Measurements from ENCODE around the gene PHACTR4. TPM values are rescaled to one million over a fixed set of nuclear protein-coding genes. Genes with fewer than 3 reads are reported as not detected.
"Not testable (repeated sequence)": the region's sequence is repeated elsewhere in the genome, so short reads cannot be mapped to it uniquely, and the experiment has no call there.

PHACTR4 gene
- total and polyA plus RNA-seq, 2 of the 8 experiments (the other 6 are each of a cell fraction or from before 2014, with no cell fraction given) = 23.7 to 57.8 TPM

DNA sequence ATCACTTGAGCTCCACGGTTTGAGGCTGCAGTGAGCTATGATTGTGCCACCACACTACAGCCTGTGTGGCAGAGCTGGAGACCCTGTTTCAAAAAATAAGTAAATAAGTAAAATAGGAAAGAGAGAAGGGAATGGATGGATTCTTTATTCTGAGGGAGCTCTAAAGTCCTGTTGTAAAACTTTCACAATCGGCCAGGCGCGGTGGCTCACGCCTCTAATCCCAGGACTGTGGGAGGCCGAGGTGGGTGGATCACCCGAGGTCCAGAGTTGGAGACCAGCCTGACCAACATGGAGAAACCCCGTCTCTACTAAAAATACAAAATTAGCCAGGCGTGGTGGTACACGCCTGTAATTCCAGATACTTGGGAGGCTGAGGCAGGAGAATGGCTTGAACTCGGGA is 6.1 kb downstream of the PHACTR4 start:
- H3K56ac ChIP-seq (replicated peaks; ENCODE audit: insufficient read length, low read depth, low read length); H3K36me3 ChIP-seq (ENCODE audit: control insufficient read depth in 2 of 4, insufficient read depth in 4 of 4, low read length in 3 of 4); H3K4ac ChIP-seq (replicated peaks; ENCODE audit: insufficient read length, low read depth, low read length); DNase-seq (ENCODE audit: low read depth in 1 of 2, low spot score in 2 of 2); H2BK12ac ChIP-seq (ENCODE audit: low read depth, low read length); H4K20me1 ChIP-seq (replicated peaks in 1 of 2; ENCODE audit: control insufficient read depth in 1 of 2, insufficient read depth in 2 of 2, low read length in 2 of 2); H3K79me1 ChIP-seq (ENCODE audit: low read depth, low read length); H4K91ac ChIP-seq (replicated peaks; ENCODE audit: insufficient read length, low read length); H3K4me1 ChIP-seq (replicated peaks in 1 of 4; ENCODE audit: control insufficient read depth in 3 of 4, insufficient read depth in 4 of 4, low read length in 3 of 4); H3K4me3 ChIP-seq (ENCODE audit: extremely low read depth in 1 of 4, insufficient read depth in 2 of 4, low read depth in 3 of 4, low read length in 4 of 4); H4K8ac ChIP-seq (ENCODE audit: extremely low read depth, insufficient read depth, low read length); H3K27me3 ChIP-seq (replicated peaks in 1 of 4; ENCODE audit: control insufficient read depth in 3 of 4, extremely low read depth in 1 of 4, insufficient read depth in 3 of 4, low read length in 3 of 4); H2AK5ac ChIP-seq (ENCODE audit: low read depth, low read length); H3K27ac ChIP-seq (ENCODE audit: low read depth, low read length); H3K18ac ChIP-seq (ENCODE audit: extremely low read depth, low read length); FAIRE-seq; H2BK5ac ChIP-seq (ENCODE audit: low read depth, low read length); H2BK120ac ChIP-seq (replicated peaks; ENCODE audit: low read depth, low read length); H3K14ac ChIP-seq (ENCODE audit: insufficient read length); H2BK15ac ChIP-seq (ENCODE audit: low read length); H3K4me2 ChIP-seq (ENCODE audit: insufficient read depth in 1 of 2, low read depth in 2 of 2, low read length in 2 of 2); H4K5ac ChIP-seq (ENCODE audit: insufficient read length, low read depth, low read length); H2AFZ ChIP-seq (ENCODE audit: low read length); H3K23me2 ChIP-seq (ENCODE audit: low read depth, low read length); H2BK20ac ChIP-seq (ENCODE audit: low read length); H3K23ac ChIP-seq (ENCODE audit: insufficient read length); H3K9me3 ChIP-seq (ENCODE audit: insufficient read depth in 2 of 2, low read depth in 1 of 2, low read length in 1 of 2); H3K9ac ChIP-seq (replicated peaks in 1 of 4; ENCODE audit: extremely low read depth in 1 of 4, low read depth in 3 of 4, low read length in 3 of 4): not testable (repeated sequence)
- H3K79me2 ChIP-seq (ENCODE audit: control insufficient read depth in 1 of 2, insufficient read depth in 2 of 2, low read length in 2 of 2) = peaks cover 13 to 76% of the 10 kb centered on the region in 2 experiments
- POLR2A ChIA-PET (ENCODE audit: partially characterized antibody) = interaction anchor here (1.0 to 3.4 kb wide), 4 partner anchors 10 to 137 kb away, joined by 3 to 20 read pairs (median 5); partner anchors contain the start of gene RCC1
- 95% methylated on average over 11 of the region's 11 CpGs; no CpG with 5 or more reads in 1 of the 2 experiments for WGBS, 2 experiments (ENCODE audit: extremely low coverage in 1 of 2, insufficient coverage in 1 of 2, insufficient read length in 1 of 2, insufficient replicate concordance in 2 of 2, low coverage in 1 of 2, low lambda C conversion rate in 2 of 2, missing lambda C conversion rate in 1 of 2)
- CTCF ChIA-PET (ENCODE audit: partially characterized antibody) = interaction anchor here (0.6 to 1.6 kb wide), 6 partner anchors 16 to 208 kb away, joined by 3 to 7 read pairs (median 4); no protein-coding TSS in a partner anchor

DNA sequence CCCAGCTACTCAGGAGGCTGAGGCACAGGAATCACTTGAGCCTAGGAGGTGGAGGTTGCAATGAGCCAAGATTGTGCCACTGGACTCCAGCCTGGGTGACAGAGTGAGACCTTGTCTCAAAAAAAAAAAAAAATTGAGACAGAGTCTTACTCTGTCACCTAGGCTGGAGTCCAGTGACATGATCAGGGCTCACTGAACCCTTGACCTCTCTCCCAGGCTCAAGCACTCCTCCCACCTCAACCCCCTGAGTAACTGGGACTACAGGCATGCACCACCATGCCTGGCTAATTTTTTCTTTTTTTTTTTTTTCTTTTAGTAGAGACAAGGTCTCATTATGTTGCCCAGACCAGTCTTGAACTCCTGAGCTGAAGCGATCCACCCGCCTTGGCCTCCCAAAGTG is 6.7 kb downstream of the PHACTR4 start:
- ChIA-PET CTCF (ENCODE audit: partially characterized antibody) (interaction anchor here (0.6 to 1.6 kb wide), 5 partner anchors 17 to 127 kb away, joined by 3 to 7 read pairs (median 3); no protein-coding TSS in a partner anchor), POLR2A (ENCODE audit: partially characterized antibody) (interaction anchor here (1.3 to 1.6 kb wide), 2 partner anchors 11 to 136 kb away, joined by 4 to 6 read pairs; no protein-coding TSS in a partner anchor)
- WGBS, 2 experiments (ENCODE audit: extremely low coverage in 1 of 2, insufficient coverage in 1 of 2, insufficient read length in 1 of 2, insufficient replicate concordance in 2 of 2, low coverage in 1 of 2, low lambda C conversion rate in 2 of 2, missing lambda C conversion rate in 1 of 2) = 100% methylated on average over 2 of the region's 2 CpGs; no CpG with 5 or more reads in 1 of the 2 experiments
- not testable (repeated sequence) for H3K23ac ChIP-seq (ENCODE audit: insufficient read length); H3K4me1 ChIP-seq (replicated peaks in 1 of 4; ENCODE audit: control insufficient read depth in 3 of 4, insufficient read depth in 4 of 4, low read length in 3 of 4); H3K4ac ChIP-seq (replicated peaks; ENCODE audit: insufficient read length, low read depth, low read length); H3K27ac ChIP-seq (ENCODE audit: low read depth, low read length); H2BK20ac ChIP-seq (ENCODE audit: low read length); H3K4me3 ChIP-seq (ENCODE audit: extremely low read depth in 1 of 4, insufficient read depth in 2 of 4, low read depth in 3 of 4, low read length in 4 of 4); H4K20me1 ChIP-seq (replicated peaks in 1 of 2; ENCODE audit: control insufficient read depth in 1 of 2, insufficient read depth in 2 of 2, low read length in 2 of 2); H2BK5ac ChIP-seq (ENCODE audit: low read depth, low read length); H2AFZ ChIP-seq (ENCODE audit: low read length); H2AK5ac ChIP-seq (ENCODE audit: low read depth, low read length); H2BK12ac ChIP-seq (ENCODE audit: low read depth, low read length); H3K4me2 ChIP-seq (ENCODE audit: insufficient read depth in 1 of 2, low read depth in 2 of 2, low read length in 2 of 2); H2BK15ac ChIP-seq (ENCODE audit: low read length); H3K14ac ChIP-seq (ENCODE audit: insufficient read length); H3K79me1 ChIP-seq (ENCODE audit: low read depth, low read length); H4K8ac ChIP-seq (ENCODE audit: extremely low read depth, insufficient read depth, low read length); H3K23me2 ChIP-seq (ENCODE audit: low read depth, low read length); H3K9ac ChIP-seq (replicated peaks in 1 of 4; ENCODE audit: extremely low read depth in 1 of 4, low read depth in 3 of 4, low read length in 3 of 4); H3K27me3 ChIP-seq (replicated peaks in 1 of 4; ENCODE audit: control insufficient read depth in 3 of 4, extremely low read depth in 1 of 4, insufficient read depth in 3 of 4, low read length in 3 of 4); H4K5ac ChIP-seq (ENCODE audit: insufficient read length, low read depth, low read length); H3K36me3 ChIP-seq (ENCODE audit: control insufficient read depth in 2 of 4, insufficient read depth in 4 of 4, low read length in 3 of 4); H3K56ac ChIP-seq (replicated peaks; ENCODE audit: insufficient read length, low read depth, low read length); FAIRE-seq; DNase-seq (ENCODE audit: low read depth in 1 of 2, low spot score in 2 of 2); H2BK120ac ChIP-seq (replicated peaks; ENCODE audit: low read depth, low read length); H4K91ac ChIP-seq (replicated peaks; ENCODE audit: insufficient read length, low read length); H3K18ac ChIP-seq (ENCODE audit: extremely low read depth, low read length); H3K9me3 ChIP-seq (ENCODE audit: insufficient read depth in 2 of 2, low read depth in 1 of 2, low read length in 1 of 2)
- peaks cover 9 to 75% of the 10 kb centered on the region in 2 experiments for H3K79me2 ChIP-seq (ENCODE audit: control insufficient read depth in 1 of 2, insufficient read depth in 2 of 2, low read length in 2 of 2)

Measured in H1 (cell line).